Osteocyte (in vitro differentiated cells): ENCODE measurements around the gene LARP4B. TPM values are rescaled to one million over a fixed set of nuclear protein-coding genes. Genes with fewer than 3 reads are reported as not detected.

Source experiments
- DNase-seq: peaks from one replicate; pipeline ENCODE4 v3.0.0; 2021; ENCODE audit warnings: mixed read lengths; ENCODE audit not compliant: unreplicated experiment; ENCODE audit errors: extremely low spot score
- H3K27ac Mint-ChIP-seq: one replicate; pipeline ENCODE4 v1.8.0; 2021; ENCODE audit warnings: mild to moderate bottlenecking, mixed read lengths; ENCODE audit not compliant: unreplicated experiment
- H3K27me3 Mint-ChIP-seq: one replicate; pipeline ENCODE4 v1.8.0; 2021; ENCODE audit warnings: mixed read lengths; ENCODE audit not compliant: unreplicated experiment
- H3K36me3 Mint-ChIP-seq: one replicate; pipeline ENCODE4 v1.8.0; 2021; ENCODE audit warnings: mixed read lengths; ENCODE audit not compliant: unreplicated experiment
- H3K4me1 Mint-ChIP-seq: one replicate; pipeline ENCODE4 v1.8.0; 2021; ENCODE audit warnings: mixed read lengths; ENCODE audit not compliant: unreplicated experiment
- H3K4me3 Mint-ChIP-seq: one replicate; pipeline ENCODE4 v1.8.0; 2021; ENCODE audit warnings: mild to moderate bottlenecking, moderate library complexity, mixed read lengths; ENCODE audit not compliant: unreplicated experiment
- H3K9me3 Mint-ChIP-seq: one replicate; pipeline ENCODE4 v1.8.0; 2021; ENCODE audit warnings: mixed read lengths; ENCODE audit not compliant: unreplicated experiment
- total RNA-seq: library from RNA; stranded (reverse); gene quantifications from 2 replicates; pipeline ENCODE4 v1.2.1, GENCODE V29; 2021
- TF ChIP-seq, protein P1 (sequence below): fragments of 200-600 bp; sonication (generic); IDR thresholded peaks from 2 replicates; pipeline ENCODE4 v1.5.0; 2021; ENCODE audit warnings: antibody characterized with exemption, mild to moderate bottlenecking, moderate library complexity

Gene LARP4B
- total RNA-seq, 1 donor from 2014 or later: 79.6 TPM

- Mint-ChIP-seq H3K4me1 (peaks cover 6% of the 10 kb centered on the region), H3K27ac (no peak overlapping the region), H3K36me3 (no peaks in the 10 kb centered on the region), H3K4me3 (no peak overlapping the region), H3K9me3 (no peaks in the 10 kb centered on the region), H3K27me3 (peaks cover 3% of the 10 kb centered on the region)
- no peak for DNase-seq
- TF ChIP-seq, protein P1, sequence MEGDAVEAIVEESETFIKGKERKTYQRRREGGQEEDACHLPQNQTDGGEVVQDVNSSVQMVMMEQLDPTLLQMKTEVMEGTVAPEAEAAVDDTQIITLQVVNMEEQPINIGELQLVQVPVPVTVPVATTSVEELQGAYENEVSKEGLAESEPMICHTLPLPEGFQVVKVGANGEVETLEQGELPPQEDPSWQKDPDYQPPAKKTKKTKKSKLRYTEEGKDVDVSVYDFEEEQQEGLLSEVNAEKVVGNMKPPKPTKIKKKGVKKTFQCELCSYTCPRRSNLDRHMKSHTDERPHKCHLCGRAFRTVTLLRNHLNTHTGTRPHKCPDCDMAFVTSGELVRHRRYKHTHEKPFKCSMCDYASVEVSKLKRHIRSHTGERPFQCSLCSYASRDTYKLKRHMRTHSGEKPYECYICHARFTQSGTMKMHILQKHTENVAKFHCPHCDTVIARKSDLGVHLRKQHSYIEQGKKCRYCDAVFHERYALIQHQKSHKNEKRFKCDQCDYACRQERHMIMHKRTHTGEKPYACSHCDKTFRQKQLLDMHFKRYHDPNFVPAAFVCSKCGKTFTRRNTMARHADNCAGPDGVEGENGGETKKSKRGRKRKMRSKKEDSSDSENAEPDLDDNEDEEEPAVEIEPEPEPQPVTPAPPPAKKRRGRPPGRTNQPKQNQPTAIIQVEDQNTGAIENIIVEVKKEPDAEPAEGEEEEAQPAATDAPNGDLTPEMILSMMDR: no peak
Measured at GRCh38 chr10:964988-965417, 33.5 kb upstream of the LARP4B start.

DNA sequence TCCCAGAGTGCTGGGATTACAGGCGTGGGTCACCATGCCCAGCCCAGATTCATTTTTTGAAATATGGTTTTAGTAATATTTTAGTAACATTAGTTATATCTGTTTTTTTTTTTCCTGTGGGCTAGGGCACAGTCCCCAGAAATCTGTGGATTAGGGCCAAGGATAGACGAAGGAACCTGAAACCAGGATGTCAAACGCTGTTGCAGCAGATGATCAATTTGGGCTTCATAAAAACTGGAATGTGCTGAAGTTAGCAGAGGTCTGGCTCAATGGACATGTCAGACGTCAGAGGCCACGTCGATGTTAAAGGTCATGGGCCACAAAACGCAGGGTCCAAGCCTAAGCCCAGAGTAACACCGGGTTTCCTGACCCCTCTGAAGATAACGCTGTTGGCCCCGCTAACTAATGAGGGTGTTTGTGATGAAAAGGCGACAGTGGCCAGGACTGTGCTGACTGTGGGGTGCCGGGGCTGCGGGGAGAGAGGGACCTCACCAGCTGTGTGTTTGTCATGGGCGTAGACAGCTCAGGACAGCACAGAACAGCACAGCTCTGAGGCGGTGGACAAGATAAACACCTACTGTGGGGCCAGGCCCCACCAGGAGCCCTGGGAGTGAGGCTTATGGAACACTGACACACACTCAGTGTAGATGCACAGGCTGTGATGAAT, 32.9 kb upstream of the LARP4B start:
- Mint-ChIP-seq H3K4me1 (peaks cover under 1% of the 10 kb centered on the region), H3K36me3 (no peaks in the 10 kb centered on the region), H3K9me3 (no peaks in the 10 kb centered on the region), H3K27me3 (peaks cover 3% of the 10 kb centered on the region), H3K4me3 (no peak overlapping the region), H3K27ac (no peak overlapping the region)
- TF ChIP-seq, protein P1: no peak
- no peak for DNase-seq

DNA sequence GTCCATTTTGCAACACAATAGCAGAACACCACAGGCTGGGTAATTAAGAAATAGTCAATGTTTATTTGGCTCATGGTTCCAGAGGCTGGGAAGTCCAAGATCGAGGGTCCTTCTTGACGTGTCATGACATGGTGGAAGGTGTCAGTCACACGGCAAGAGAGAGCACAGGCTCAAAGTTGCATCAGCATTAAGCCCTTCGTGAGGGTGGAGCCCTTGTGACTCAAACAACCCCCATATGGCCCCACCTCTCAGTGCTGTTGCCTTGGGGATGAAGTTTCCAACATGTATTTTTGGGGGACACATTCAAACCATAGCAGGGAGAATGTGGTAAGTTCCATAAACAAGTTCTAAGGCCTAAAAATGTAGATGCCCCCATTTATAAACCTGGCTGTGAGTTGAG, 32.1 kb upstream of the LARP4B start:
- no peak for DNase-seq
- Mint-ChIP-seq H3K4me3 (no peak overlapping the region), H3K27me3 (peaks cover 3% of the 10 kb centered on the region), H3K27ac (no peak overlapping the region), H3K36me3 (no peaks in the 10 kb centered on the region), H3K4me1 (no peaks in the 10 kb centered on the region), H3K9me3 (no peaks in the 10 kb centered on the region)
- TF ChIP-seq, protein P1: no peak

DNA sequence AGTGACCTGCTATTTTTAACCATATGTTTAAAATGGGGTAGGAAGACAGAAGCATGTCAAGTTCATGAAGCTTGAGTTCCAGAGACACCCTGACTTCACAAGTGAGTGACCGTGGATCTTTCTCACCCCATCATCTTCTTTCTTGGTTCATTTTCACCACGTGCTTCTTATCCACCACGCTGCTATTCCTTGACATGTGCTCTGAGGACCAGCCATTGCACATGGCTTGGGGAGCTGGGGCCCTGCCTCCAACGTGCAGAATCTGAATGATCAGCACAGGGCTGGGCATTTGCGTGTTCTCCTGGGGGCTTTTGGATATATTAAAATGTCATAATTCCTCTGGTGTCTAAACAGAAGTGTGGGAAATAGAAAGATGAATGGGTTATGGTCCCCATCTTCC, 31.7 kb upstream of the LARP4B start:
- no peak overlapping the region for H3K4me3 Mint-ChIP-seq
- H3K9me3 Mint-ChIP-seq: no peaks in the 10 kb centered on the region
- H3K27me3 Mint-ChIP-seq: peaks cover 3% of the 10 kb centered on the region
- H3K36me3 Mint-ChIP-seq: no peaks in the 10 kb centered on the region
- no peak for DNase-seq
- H3K4me1 Mint-ChIP-seq: no peaks in the 10 kb centered on the region
- TF ChIP-seq, protein P1: no peak
- no peak overlapping the region for H3K27ac Mint-ChIP-seq

GRCh38 chr10:962342-962741, 30.8 kb upstream of the LARP4B start:
- Mint-ChIP-seq H3K27ac (no peak overlapping the region), H3K4me1 (no peaks in the 10 kb centered on the region), H3K4me3 (no peak overlapping the region), H3K27me3 (peaks cover 3% of the 10 kb centered on the region), H3K9me3 (no peaks in the 10 kb centered on the region), H3K36me3 (no peaks in the 10 kb centered on the region)
- DNase-seq: no peak
- TF ChIP-seq, protein P1: no peak
